Activated CD8-positive, alpha-beta T cell treated with anti-CD3 and anti-CD28 coated beads for 36 hours (primary cell): ENCODE measurements around the gene ACBD6. TPM values are rescaled to one million over a fixed set of nuclear protein-coding genes. Genes with fewer than 3 reads are reported as not detected.

Experiments used
- ATAC-seq: fragments of 200-7000 bp; cut with Tn5 transposase; one replicate; pipeline ENCODE4 v1.10.0; 2021; ENCODE audit warnings: mild to moderate bottlenecking, moderate library complexity
- CTCF ChIA-PET: fragments of 350-600 bp; sonication (Branson Sonifier 250); formaldehyde crosslinking; loops from one replicate; lab custom pipeline; 2021; ENCODE audit warnings: antibody characterized with exemption; lab: Charles Lee
- POLR2A ChIA-PET: fragments of 350-600 bp; sonication (Branson Sonifier 250); formaldehyde crosslinking; loops from one replicate; lab custom pipeline; 2021; ENCODE audit warnings: antibody characterized with exemption; lab: Charles Lee
- DNase-seq: peaks from one replicate; pipeline ENCODE4 v3.0.0-alpha.2; 2020
- H3K27ac Mint-ChIP-seq: one replicate; pipeline ENCODE4 v1.8.0; 2021; ENCODE audit warnings: mild to moderate bottlenecking, mixed read lengths
- H3K27me3 Mint-ChIP-seq: one replicate; pipeline ENCODE4 v1.8.0; 2021; ENCODE audit warnings: mixed read lengths
- H3K36me3 Mint-ChIP-seq: one replicate; pipeline ENCODE4 v1.8.0; 2021; ENCODE audit warnings: low read depth, mixed read lengths
- H3K4me1 Mint-ChIP-seq: one replicate; pipeline ENCODE4 v1.8.0; 2021; ENCODE audit warnings: low read depth, mixed read lengths
- H3K4me3 Mint-ChIP-seq: one replicate; pipeline ENCODE4 v1.8.0; 2021; ENCODE audit warnings: mild to moderate bottlenecking, moderate library complexity, mixed read lengths
- H3K9me3 Mint-ChIP-seq: one replicate; pipeline ENCODE4 v1.8.0; 2021; ENCODE audit warnings: mixed read lengths
- CTCF ChIP-seq: fragments of 200-600 bp; IDR thresholded peaks from one replicate; pipeline ENCODE4 v1.8.0; 2022; ENCODE audit warnings: antibody characterized with exemption, mild to moderate bottlenecking
- intact Hi-C: fragments of 100-400 bp; cut with micrococcal nuclease; formaldehyde crosslinking; loops from one replicate; pipeline ENCODE4 v1.10.0; 2022
- total RNA-seq, 2 experiments: library from RNA; stranded (reverse); gene quantifications; one replicate each; pipeline ENCODE4 v1.2.3, GENCODE V29; 2021

ACBD6 gene
- total RNA-seq, 2 experiments from 2014 or later = 41.3 to 45.0 TPM

- ChIA-PET POLR2A (no interaction called here), CTCF (no interaction called here)
- H3K27ac Mint-ChIP-seq = no peak overlapping the region
- peaks cover 2% of the 10 kb centered on the region for H3K4me1 Mint-ChIP-seq
- no peaks in the 10 kb centered on the region for H3K27me3 Mint-ChIP-seq
- H3K4me3 Mint-ChIP-seq = no peak overlapping the region
- no peak for TF ChIP-seq CTCF
- peaks cover 2% of the 10 kb centered on the region for H3K36me3 Mint-ChIP-seq
- no peak for ATAC-seq
- no peak for DNase-seq
- intact Hi-C loops = no loop called here
- no peaks in the 10 kb centered on the region for H3K9me3 Mint-ChIP-seq
These were observed 150.4 kb downstream of the ACBD6 start for GRCh38 chr1:180352021-180352420.

GRCh38 chr1:180345148-180345547, 157.2 kb downstream of the ACBD6 start:
- intact Hi-C loops = no loop called here
- H3K36me3 Mint-ChIP-seq = peaks cover 21% of the 10 kb centered on the region
- no peak for TF ChIP-seq CTCF
- peaks cover 2% of the 10 kb centered on the region for H3K9me3 Mint-ChIP-seq
- H3K4me3 Mint-ChIP-seq = no peak overlapping the region
- no peak for ATAC-seq
- CTCF ChIA-PET = no interaction called here
- peaks cover 4% of the 10 kb centered on the region for H3K4me1 Mint-ChIP-seq
- H3K27me3 Mint-ChIP-seq = no peaks in the 10 kb centered on the region
- no peak for DNase-seq
- POLR2A ChIA-PET = no interaction called here
- no peak overlapping the region for H3K27ac Mint-ChIP-seq

GRCh38 chr1:180343921-180344769, 158.2 kb downstream of the ACBD6 start:
- POLR2A ChIA-PET = interaction anchor here (0.6 kb wide), 1 partner anchor 28 kb away, joined by 4 read pairs; no protein-coding TSS in a partner anchor
- Mint-ChIP-seq H3K4me1 (peaks cover 4% of the 10 kb centered on the region), H3K36me3 (peaks cover 27% of the 10 kb centered on the region), H3K9me3 (peaks cover 6% of the 10 kb centered on the region), H3K4me3 (no peak overlapping the region), H3K27me3 (no peaks in the 10 kb centered on the region), H3K27ac (no peak overlapping the region)
- no peak for TF ChIP-seq CTCF
- ATAC-seq = no peak
- CTCF ChIA-PET = interaction anchor here (1.1 kb wide), 1 partner anchor 55 kb away, joined by 3 read pairs; no protein-coding TSS in a partner anchor
- intact Hi-C loops = no loop called here
- no peak for DNase-seq

- Mint-ChIP-seq H3K27ac (no peak overlapping the region), H3K4me1 (no peaks in the 10 kb centered on the region), H3K4me3 (no peak overlapping the region), H3K27me3 (no peaks in the 10 kb centered on the region), H3K36me3 (peaks cover 14% of the 10 kb centered on the region), H3K9me3 (peaks cover 13% of the 10 kb centered on the region)
- ChIA-PET POLR2A (interaction anchor here (1.0 kb wide), 1 partner anchor 30 kb away, joined by 3 read pairs; no protein-coding TSS in a partner anchor), CTCF (no interaction called here)
- DNase-seq = no peak
- ATAC-seq = no peak
- no peak for TF ChIP-seq CTCF
- intact Hi-C loops = no loop called here
These were observed 175.3 kb downstream of the ACBD6 start for GRCh38 chr1:180327089-180327488.

GRCh38 chr1:180312926-180313325, 189.5 kb downstream of the ACBD6 start:
- intact Hi-C loops = no loop called here
- TF ChIP-seq CTCF = no peak
- Mint-ChIP-seq H3K9me3 (no peaks in the 10 kb centered on the region), H3K36me3 (peaks cover 17% of the 10 kb centered on the region), H3K27ac (no peak overlapping the region), H3K4me3 (no peak overlapping the region), H3K4me1 (peaks cover 10% of the 10 kb centered on the region), H3K27me3 (no peaks in the 10 kb centered on the region)
- DNase-seq (no peak), ATAC-seq (no peak)
- POLR2A ChIA-PET = no interaction called here
- CTCF ChIA-PET = no interaction called here
